KMS-11 (cell line): Measurements from ENCODE around the gene GRPEL1.

Experiments used
- H2AFZ ChIP-seq: fragments of 200-600 bp; sonication (generic); 2 replicates; pipeline ENCODE4 v1.6.1; 2016; ENCODE audit warnings: antibody characterized with exemption, mixed run types, low read depth
- H3K27ac ChIP-seq: fragments of 200-600 bp; sonication (generic); 2 replicates; pipeline ENCODE4 v1.6.1; 2016; ENCODE audit warnings: mild to moderate bottlenecking, mixed run types
- H3K27me3 ChIP-seq: fragments of 200-600 bp; sonication (generic); 2 replicates; pipeline ENCODE4 v1.6.1; 2017; ENCODE audit warnings: mild to moderate bottlenecking, low read depth, mixed run types, moderate library complexity; ENCODE audit not compliant: insufficient read depth
- H3K36me3 ChIP-seq: fragments of 200-600 bp; sonication (generic); 2 replicates; pipeline ENCODE4 v1.6.1; 2017; ENCODE audit warnings: mild to moderate bottlenecking, mixed run types; ENCODE audit not compliant: insufficient read depth
- H3K4me1 ChIP-seq: fragments of 200-600 bp; sonication (generic); 2 replicates; pipeline ENCODE4 v1.6.1; 2016; ENCODE audit warnings: mild to moderate bottlenecking, low read depth, mixed run types; ENCODE audit not compliant: poor library complexity, severe bottlenecking
- H3K4me2 ChIP-seq: fragments of 200-600 bp; sonication (generic); 2 replicates; pipeline ENCODE4 v1.7.0; 2016; ENCODE audit warnings: mild to moderate bottlenecking, mixed run types
- H3K4me3 ChIP-seq: fragments of 200-600 bp; sonication (generic); IDR thresholded peaks from 2 replicates; pipeline ENCODE4 v1.6.1; 2017; ENCODE audit warnings: low read depth, low read length, mixed read lengths; ENCODE audit not compliant: insufficient read depth
- H3K79me2 ChIP-seq: fragments of 200-600 bp; sonication (generic); 2 replicates; pipeline ENCODE4 v1.6.1; 2016; ENCODE audit warnings: low read depth, mixed run types; ENCODE audit not compliant: insufficient read depth
- H3K9ac ChIP-seq: fragments of 200-600 bp; sonication (generic); 2 replicates; pipeline ENCODE4 v1.6.1; 2016; ENCODE audit warnings: mild to moderate bottlenecking, mixed run types
- H4K20me1 ChIP-seq: fragments of 200-600 bp; sonication (generic); 2 replicates; pipeline ENCODE4 v1.6.1; 2016; ENCODE audit warnings: mild to moderate bottlenecking, mixed run types; ENCODE audit not compliant: insufficient read depth
- CTCF ChIP-seq: fragments of 200-600 bp; sonication (generic); conservative IDR thresholded peaks from 2 replicates; pipeline ENCODE4 v1.6.1; 2017; ENCODE audit warnings: low read depth, mild to moderate bottlenecking, antibody characterized with exemption, low read length, moderate library complexity, mixed read lengths

GRPEL1 gene

DNA sequence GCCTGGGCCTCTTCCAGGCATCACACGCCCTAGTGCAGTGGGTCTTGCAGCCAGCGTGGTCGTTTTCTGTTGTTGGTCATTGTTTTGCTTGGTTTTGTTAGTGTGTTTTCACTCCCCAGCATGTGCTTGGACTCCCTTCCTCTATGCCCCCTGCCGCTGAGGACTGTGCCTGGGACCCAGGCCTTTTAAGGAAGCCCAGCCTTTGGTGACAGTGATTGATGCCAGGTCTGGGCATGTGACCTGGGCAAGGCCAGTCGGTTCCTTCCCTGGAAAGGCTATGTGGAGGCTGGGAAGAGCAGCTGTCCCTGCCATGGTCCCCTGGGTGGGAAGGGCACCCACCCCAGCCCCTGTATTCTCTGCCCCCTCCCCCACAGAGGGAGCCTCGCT lies 8.8 kb upstream of the GRPEL1 start:
- H3K79me2 ChIP-seq = no peaks in the 10 kb centered on the region
- H4K20me1 ChIP-seq = no peaks in the 10 kb centered on the region
- H3K4me3 ChIP-seq = no peak overlapping the region
- H3K36me3 ChIP-seq = no peaks in the 10 kb centered on the region
- H3K4me2 ChIP-seq = no peak overlapping the region
- no peak overlapping the region for H2AFZ ChIP-seq
- H3K9ac ChIP-seq = no peak overlapping the region
- no peaks in the 10 kb centered on the region for H3K4me1 ChIP-seq
- H3K27me3 ChIP-seq = no peaks in the 10 kb centered on the region
- no peak for TF ChIP-seq CTCF
- no peak overlapping the region for H3K27ac ChIP-seq

GRCh38 chr4:7075962-7076695 lies 8.3 kb upstream of the GRPEL1 start:
- Histone ChIP-seq H3K27me3 (no peaks in the 10 kb centered on the region), H3K4me3 (no peak overlapping the region), H2AFZ (no peak overlapping the region), H3K4me1 (no peaks in the 10 kb centered on the region), H3K79me2 (no peaks in the 10 kb centered on the region), H3K36me3 (no peaks in the 10 kb centered on the region), H3K27ac (no peak overlapping the region), H3K4me2 (no peak overlapping the region), H4K20me1 (no peaks in the 10 kb centered on the region), H3K9ac (no peak overlapping the region)
- TF ChIP-seq CTCF = no peak

DNA sequence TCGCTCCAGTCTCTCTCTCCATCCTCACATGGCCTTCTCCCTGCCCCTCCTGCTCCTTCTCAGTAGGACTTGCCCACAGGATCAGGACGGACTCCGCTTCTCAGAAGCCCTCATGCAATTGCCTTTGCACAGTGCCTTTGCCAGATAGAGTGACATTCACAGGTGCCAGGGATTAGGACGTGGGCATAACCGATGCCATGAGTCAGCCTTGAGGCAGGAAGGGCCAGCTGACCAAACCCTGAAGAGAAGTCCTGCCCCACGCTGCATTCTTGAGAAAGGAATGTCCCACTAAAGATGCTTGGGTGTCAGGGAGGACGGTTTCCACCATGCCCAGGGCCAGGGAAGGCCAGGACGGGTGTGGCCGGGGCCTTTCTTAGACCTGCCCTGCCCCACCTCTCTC lies 6.6 kb upstream of the GRPEL1 start:
- no peaks in the 10 kb centered on the region for H3K79me2 ChIP-seq
- no peak overlapping the region for H3K9ac ChIP-seq
- no peak overlapping the region for H2AFZ ChIP-seq
- TF ChIP-seq CTCF = no peak
- no peaks in the 10 kb centered on the region for H4K20me1 ChIP-seq
- H3K4me3 ChIP-seq = no peak overlapping the region
- peaks cover 4% of the 10 kb centered on the region for H3K4me1 ChIP-seq
- no peaks in the 10 kb centered on the region for H3K36me3 ChIP-seq
- no peak overlapping the region for H3K4me2 ChIP-seq
- H3K27me3 ChIP-seq = no peaks in the 10 kb centered on the region
- no peak overlapping the region for H3K27ac ChIP-seq

GRCh38 chr4:7073526-7074390 lies 5.9 kb upstream of the GRPEL1 start:
- H3K27me3 ChIP-seq = no peaks in the 10 kb centered on the region
- no peak for TF ChIP-seq CTCF
- H3K4me2 ChIP-seq = no peak overlapping the region
- H3K4me3 ChIP-seq = no peak overlapping the region
- no peaks in the 10 kb centered on the region for H4K20me1 ChIP-seq
- H2AFZ ChIP-seq = no peak overlapping the region
- peaks cover 4% of the 10 kb centered on the region for H3K4me1 ChIP-seq
- no peak overlapping the region for H3K27ac ChIP-seq
- no peaks in the 10 kb centered on the region for H3K79me2 ChIP-seq
- no peak overlapping the region for H3K9ac ChIP-seq
- no peaks in the 10 kb centered on the region for H3K36me3 ChIP-seq
